SU-DHL-6 (cell line): ENCODE results near the gene CACNA1G.

Source experiments
- H2AFZ ChIP-seq: fragments of 200-600 bp; sonication (generic); 2 replicates; pipeline ENCODE4 v1.6.1; 2014; ENCODE audit warnings: low read depth, mild to moderate bottlenecking, moderate library complexity, mixed read lengths, antibody characterized with exemption, low read length; ENCODE audit not compliant: severe bottlenecking
- H3F3A ChIP-seq: fragments of 200-600 bp; shearing (Covaris generic); 2 replicates; pipeline ENCODE4 v1.6.0; 2016; ENCODE audit warnings: antibody characterized with exemption, mild to moderate bottlenecking; ENCODE audit not compliant: insufficient read depth
- H3K27ac ChIP-seq: fragments of 200-600 bp; sonication (generic); 2 replicates; pipeline ENCODE4 v1.5.1; 2016; ENCODE audit warnings: low read depth, mild to moderate bottlenecking, low read length, moderate library complexity, mixed read lengths
- H3K27me3 ChIP-seq: fragments of 200-600 bp; sonication (generic), shearing (Covaris generic); 2 replicates; pipeline ENCODE4 v1.6.0; 2014; ENCODE audit warnings: mild to moderate bottlenecking, low read length
- H3K36me3 ChIP-seq: fragments of 200-600 bp; sonication (generic); 2 replicates; pipeline ENCODE4 v1.6.1; 2014; ENCODE audit warnings: mild to moderate bottlenecking, low read length, mixed read lengths
- H3K4me2 ChIP-seq: fragments of 300-600, 200-600 bp; shearing (Covaris generic), sonication (generic); 2 replicates; pipeline ENCODE4 v1.6.0; 2014; ENCODE audit warnings: low read length, low read depth, mild to moderate bottlenecking; ENCODE audit not compliant: poor library complexity, severe bottlenecking
- H3K4me3 ChIP-seq: fragments of 200-600 bp; sonication (generic); 2 replicates; pipeline ENCODE4 v1.5.1; 2014; ENCODE audit warnings: antibody characterized with exemption, low read length, mild to moderate bottlenecking, mixed read lengths; ENCODE audit not compliant: insufficient read depth, poor library complexity, severe bottlenecking
- H3K79me2 ChIP-seq: fragments of 200-600 bp; sonication (generic); 2 replicates; pipeline ENCODE4 v1.6.1; 2014; ENCODE audit warnings: mild to moderate bottlenecking, low read length, moderate library complexity; ENCODE audit not compliant: insufficient read depth
- H3K9ac ChIP-seq: fragments of 200-600 bp; sonication (generic); 2 replicates; pipeline ENCODE4 v1.7.0; 2014; ENCODE audit warnings: mild to moderate bottlenecking, low read length
- H3K9me2 ChIP-seq: fragments of 200-600 bp; sonication (generic); replicated peaks from 2 replicates; pipeline ENCODE4 v1.6.1; 2014; ENCODE audit warnings: low read length; ENCODE audit not compliant: insufficient read depth
- H3K9me3 ChIP-seq: fragments of 200-600 bp; sonication (generic); 2 replicates; pipeline ENCODE4 v1.6.1; 2014; ENCODE audit warnings: low read length, mixed read lengths; ENCODE audit not compliant: insufficient read depth
- H4K20me1 ChIP-seq: fragments of 200-600 bp; sonication (generic); 2 replicates; pipeline ENCODE4 v1.6.1; 2014; ENCODE audit warnings: low read depth, mild to moderate bottlenecking, antibody characterized with exemption, low read length, moderate library complexity, mixed read lengths
- CTCF ChIP-seq: fragments of 200-600 bp; sonication (generic); IDR thresholded peaks from one replicate; pipeline ENCODE4 v1.5.1; 2017; ENCODE audit warnings: antibody characterized with exemption, mild to moderate bottlenecking, low read length, moderate library complexity; ENCODE audit not compliant: insufficient read depth, poor library complexity, severe bottlenecking
- EZH2phosphoT487 ChIP-seq: fragments of 200-600 bp; sonication (generic), shearing (Covaris generic); conservative IDR thresholded peaks from 2 replicates; pipeline ENCODE4 v1.6.1; 2018; ENCODE audit warnings: mild to moderate bottlenecking, antibody characterized with exemption, low read length, moderate library complexity, mixed read lengths

The CACNA1G gene

GRCh38 chr17:50533720-50534148, 26.8 kb upstream of the CACNA1G start:
- TF ChIP-seq EZH2phosphoT487: no peak
- no peak for TF ChIP-seq CTCF
- Histone ChIP-seq H3K79me2 (no peaks in the 10 kb centered on the region), H4K20me1 (no peaks in the 10 kb centered on the region), H3K27ac (no peak overlapping the region), H3K9ac (no peak overlapping the region), H3K9me3 (no peaks in the 10 kb centered on the region), H3K9me2 (no peaks in the 10 kb centered on the region), H3K27me3 (no peaks in the 10 kb centered on the region), H2AFZ (no peak overlapping the region), H3K4me2 (no peak overlapping the region), H3K36me3 (no peaks in the 10 kb centered on the region), H3K4me3 (no peak overlapping the region), H3F3A (no peaks in the 10 kb centered on the region)

GRCh38 chr17:50534222-50534978, 26.1 kb upstream of the CACNA1G start:
- Histone ChIP-seq H3K9me3 (no peaks in the 10 kb centered on the region), H2AFZ (no peak overlapping the region), H3F3A (no peaks in the 10 kb centered on the region), H3K79me2 (no peaks in the 10 kb centered on the region), H4K20me1 (no peaks in the 10 kb centered on the region), H3K36me3 (no peaks in the 10 kb centered on the region), H3K9me2 (no peaks in the 10 kb centered on the region), H3K4me3 (no peak overlapping the region), H3K4me2 (no peak overlapping the region), H3K9ac (no peak overlapping the region), H3K27me3 (no peaks in the 10 kb centered on the region), H3K27ac (no peak overlapping the region)
- TF ChIP-seq CTCF (no peak), EZH2phosphoT487 (no peak)

GRCh38 chr17:50534979-50535326, 25.6 kb upstream of the CACNA1G start:
- Histone ChIP-seq H3K9me2 (no peaks in the 10 kb centered on the region), H3K27me3 (no peaks in the 10 kb centered on the region), H4K20me1 (no peaks in the 10 kb centered on the region), H3K9me3 (no peaks in the 10 kb centered on the region), H2AFZ (no peak overlapping the region), H3K27ac (no peak overlapping the region), H3F3A (no peaks in the 10 kb centered on the region), H3K4me2 (no peak overlapping the region), H3K36me3 (no peaks in the 10 kb centered on the region), H3K4me3 (no peak overlapping the region), H3K9ac (no peak overlapping the region), H3K79me2 (no peaks in the 10 kb centered on the region)
- TF ChIP-seq CTCF: no peak
- no peak for TF ChIP-seq EZH2phosphoT487
